Neural cell (in vitro differentiated cells): ENCODE measurements around the gene CD48. TPM values are rescaled to one million over a fixed set of nuclear protein-coding genes. Genes with fewer than 3 reads are reported as not detected.

Experiments used
- H2AFZ ChIP-seq: fragments of 200-600, 300-800 bp; sonication (generic), shearing (Covaris generic); 2 replicates; pipeline ENCODE4 v1.6.0; 2014; ENCODE audit warnings: low read depth, mild to moderate bottlenecking, antibody characterized with exemption, low read length, moderate library complexity
- H3F3A ChIP-seq: fragments of 200-600 bp; shearing (Covaris generic); 2 replicates; pipeline ENCODE4 v1.6.1; 2016; ENCODE audit warnings: mild to moderate bottlenecking, moderate library complexity, mixed read lengths, antibody characterized with exemption, low read length; ENCODE audit not compliant: insufficient read depth, poor library complexity, severe bottlenecking
- H3K27ac ChIP-seq: fragments of 200-600, 300-800 bp; sonication (generic), shearing (Covaris generic); 2 replicates; pipeline ENCODE4 v1.5.1; 2014; ENCODE audit warnings: mild to moderate bottlenecking, low read length, moderate library complexity
- H3K27me3 ChIP-seq: fragments of 300-800, 200-600 bp; sonication (generic), shearing (Covaris generic); 2 replicates; pipeline ENCODE4 v1.6.0; 2014; ENCODE audit warnings: mild to moderate bottlenecking, low read depth, low read length, moderate library complexity; ENCODE audit not compliant: insufficient read depth
- H3K36me3 ChIP-seq: fragments of 300-800, 200-600 bp; sonication (generic), shearing (Covaris generic); 2 replicates; pipeline ENCODE4 v1.5.1; 2014; ENCODE audit warnings: mild to moderate bottlenecking, antibody characterized with exemption, low read length, moderate library complexity; ENCODE audit not compliant: insufficient read depth
- H3K4me2 ChIP-seq: fragments of 300-800, 200-600 bp; sonication (generic), shearing (Covaris generic); 2 replicates; pipeline ENCODE4 v1.6.0; 2014; ENCODE audit warnings: mild to moderate bottlenecking, low read length
- H3K4me3 ChIP-seq: fragments of 300-800, 200-600 bp; sonication (generic), shearing (Covaris generic); 2 replicates; pipeline ENCODE4 v1.5.1; 2014; ENCODE audit warnings: mild to moderate bottlenecking, low read length, moderate library complexity
- H3K79me2 ChIP-seq: fragments of 200-600 bp; shearing (Covaris generic); replicated peaks from 2 replicates; pipeline ENCODE4 v1.6.0; 2014; ENCODE audit warnings: mild to moderate bottlenecking, low read length, moderate library complexity; ENCODE audit not compliant: insufficient read depth
- H3K9ac ChIP-seq: fragments of 300-800, 200-600 bp; sonication (generic), shearing (Covaris generic); 2 replicates; pipeline ENCODE4 v1.6.1; 2016; ENCODE audit warnings: mild to moderate bottlenecking, low read length, mixed read lengths
- H3K9me2 ChIP-seq: fragments of 200-600 bp; shearing (Covaris generic); 2 replicates; pipeline ENCODE4 v1.6.1; 2016; ENCODE audit warnings: mild to moderate bottlenecking, low read length, mixed read lengths; ENCODE audit not compliant: insufficient read depth
- H3K9me3 ChIP-seq: fragments of 200-600, 300-800 bp; sonication (generic), shearing (Covaris generic); 2 replicates; pipeline ENCODE4 v1.6.1; 2016; ENCODE audit warnings: mild to moderate bottlenecking, mixed run types, low read length, moderate library complexity, mixed read lengths
- H4K20me1 ChIP-seq: fragments of 200-600 bp; shearing (Covaris generic); 2 replicates; pipeline ENCODE4 v1.6.1; 2016; ENCODE audit warnings: mild to moderate bottlenecking, mixed run types; ENCODE audit not compliant: insufficient read depth
- EP300 ChIP-seq: fragments of 450-650 bp; conservative IDR thresholded peaks from 2 replicates; pipeline ENCODE4 v1.6.1; 2014; ENCODE audit warnings: antibody characterized with exemption, mild to moderate bottlenecking, moderate library complexity; ENCODE audit not compliant: poor library complexity, severe bottlenecking
- EZH2 ChIP-seq: fragments of 200-600, 300-800 bp; shearing (Covaris generic), sonication (generic); IDR thresholded peaks from 2 replicates; pipeline ENCODE4 v1.6.1; 2014; ENCODE audit warnings: antibody characterized with exemption, low read length, borderline replicate concordance, mild to moderate bottlenecking; ENCODE audit not compliant: insufficient read depth, poor library complexity, severe bottlenecking
- MXI1 ChIP-seq: fragments of 450-650 bp; conservative IDR thresholded peaks from 2 replicates; pipeline ENCODE4 v1.6.1; 2014; ENCODE audit warnings: antibody characterized with exemption, mild to moderate bottlenecking; ENCODE audit not compliant: poor library complexity, severe bottlenecking
- POLR2AphosphoS5 ChIP-seq: IDR thresholded peaks from 2 replicates; pipeline ENCODE4 v1.6.1; 2012
- RAD21 ChIP-seq: fragments of 450-650 bp; conservative IDR thresholded peaks from 2 replicates; pipeline ENCODE4 v1.6.1; 2014; ENCODE audit warnings: antibody characterized with exemption, mild to moderate bottlenecking, moderate library complexity
- SMC3 ChIP-seq: fragments of 450-650 bp; conservative IDR thresholded peaks from 2 replicates; pipeline ENCODE4 v1.6.1; 2014; ENCODE audit warnings: antibody characterized with exemption, mild to moderate bottlenecking, moderate library complexity; ENCODE audit not compliant: poor library complexity
- TAF1 ChIP-seq: IDR thresholded peaks from 2 replicates; pipeline ENCODE4 v1.6.1; 2012; ENCODE audit warnings: low read depth
- polyA plus RNA-seq: library from polyadenylated mRNA; depleted of rRNA; stranded (reverse); fragments of >200 nt; gene quantifications from 2 replicates; pipeline ENCODE4 v1.2.3, GENCODE V29; 2014
- TF ChIP-seq, protein P1 (sequence below): fragments of 450-650 bp; IDR thresholded peaks from 2 replicates; pipeline ENCODE4 v1.5.1; 2014; ENCODE audit warnings: antibody characterized with exemption, mild to moderate bottlenecking, moderate library complexity; ENCODE audit not compliant: poor library complexity, severe bottlenecking
- TF ChIP-seq, protein P2 (sequence below): IDR thresholded peaks from 2 replicates; pipeline ENCODE4 v1.6.1; 2012; ENCODE audit warnings: borderline replicate concordance

CD48 gene
- polyA plus RNA-seq, 1 donor from 2014 or later, result not detected

DNA sequence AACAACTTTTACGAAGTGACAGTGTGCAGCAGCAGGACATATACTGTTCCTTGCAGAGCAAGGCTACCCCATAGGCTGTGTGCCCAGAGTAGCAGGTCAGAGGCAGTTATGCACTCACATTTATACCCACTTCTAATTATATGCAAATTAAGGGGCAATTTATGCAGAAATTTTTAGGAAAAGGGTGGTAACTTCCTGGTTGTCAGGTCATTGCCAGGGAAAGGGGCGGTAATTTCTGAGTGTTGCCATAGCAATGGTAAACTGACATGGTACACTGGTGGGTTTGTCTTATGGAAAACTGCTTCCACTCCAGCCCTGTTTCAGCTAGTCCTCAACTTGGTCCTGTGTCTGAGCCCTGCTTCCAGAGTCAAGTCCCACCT lies 52.8 kb downstream of the CD48 start:
- no peak overlapping the region for H3K9ac ChIP-seq
- TF ChIP-seq POLR2AphosphoS5 (no peak), EZH2 (no peak), SMC3 (no peak), MXI1 (no peak), EP300 (no peak), RAD21 (no peak), TAF1 (no peak)
- TF ChIP-seq, protein P1, sequence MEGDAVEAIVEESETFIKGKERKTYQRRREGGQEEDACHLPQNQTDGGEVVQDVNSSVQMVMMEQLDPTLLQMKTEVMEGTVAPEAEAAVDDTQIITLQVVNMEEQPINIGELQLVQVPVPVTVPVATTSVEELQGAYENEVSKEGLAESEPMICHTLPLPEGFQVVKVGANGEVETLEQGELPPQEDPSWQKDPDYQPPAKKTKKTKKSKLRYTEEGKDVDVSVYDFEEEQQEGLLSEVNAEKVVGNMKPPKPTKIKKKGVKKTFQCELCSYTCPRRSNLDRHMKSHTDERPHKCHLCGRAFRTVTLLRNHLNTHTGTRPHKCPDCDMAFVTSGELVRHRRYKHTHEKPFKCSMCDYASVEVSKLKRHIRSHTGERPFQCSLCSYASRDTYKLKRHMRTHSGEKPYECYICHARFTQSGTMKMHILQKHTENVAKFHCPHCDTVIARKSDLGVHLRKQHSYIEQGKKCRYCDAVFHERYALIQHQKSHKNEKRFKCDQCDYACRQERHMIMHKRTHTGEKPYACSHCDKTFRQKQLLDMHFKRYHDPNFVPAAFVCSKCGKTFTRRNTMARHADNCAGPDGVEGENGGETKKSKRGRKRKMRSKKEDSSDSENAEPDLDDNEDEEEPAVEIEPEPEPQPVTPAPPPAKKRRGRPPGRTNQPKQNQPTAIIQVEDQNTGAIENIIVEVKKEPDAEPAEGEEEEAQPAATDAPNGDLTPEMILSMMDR, result no peak
- TF ChIP-seq, protein P2, sequence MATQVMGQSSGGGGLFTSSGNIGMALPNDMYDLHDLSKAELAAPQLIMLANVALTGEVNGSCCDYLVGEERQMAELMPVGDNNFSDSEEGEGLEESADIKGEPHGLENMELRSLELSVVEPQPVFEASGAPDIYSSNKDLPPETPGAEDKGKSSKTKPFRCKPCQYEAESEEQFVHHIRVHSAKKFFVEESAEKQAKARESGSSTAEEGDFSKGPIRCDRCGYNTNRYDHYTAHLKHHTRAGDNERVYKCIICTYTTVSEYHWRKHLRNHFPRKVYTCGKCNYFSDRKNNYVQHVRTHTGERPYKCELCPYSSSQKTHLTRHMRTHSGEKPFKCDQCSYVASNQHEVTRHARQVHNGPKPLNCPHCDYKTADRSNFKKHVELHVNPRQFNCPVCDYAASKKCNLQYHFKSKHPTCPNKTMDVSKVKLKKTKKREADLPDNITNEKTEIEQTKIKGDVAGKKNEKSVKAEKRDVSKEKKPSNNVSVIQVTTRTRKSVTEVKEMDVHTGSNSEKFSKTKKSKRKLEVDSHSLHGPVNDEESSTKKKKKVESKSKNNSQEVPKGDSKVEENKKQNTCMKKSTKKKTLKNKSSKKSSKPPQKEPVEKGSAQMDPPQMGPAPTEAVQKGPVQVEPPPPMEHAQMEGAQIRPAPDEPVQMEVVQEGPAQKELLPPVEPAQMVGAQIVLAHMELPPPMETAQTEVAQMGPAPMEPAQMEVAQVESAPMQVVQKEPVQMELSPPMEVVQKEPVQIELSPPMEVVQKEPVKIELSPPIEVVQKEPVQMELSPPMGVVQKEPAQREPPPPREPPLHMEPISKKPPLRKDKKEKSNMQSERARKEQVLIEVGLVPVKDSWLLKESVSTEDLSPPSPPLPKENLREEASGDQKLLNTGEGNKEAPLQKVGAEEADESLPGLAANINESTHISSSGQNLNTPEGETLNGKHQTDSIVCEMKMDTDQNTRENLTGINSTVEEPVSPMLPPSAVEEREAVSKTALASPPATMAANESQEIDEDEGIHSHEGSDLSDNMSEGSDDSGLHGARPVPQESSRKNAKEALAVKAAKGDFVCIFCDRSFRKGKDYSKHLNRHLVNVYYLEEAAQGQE, result no peak

DNA sequence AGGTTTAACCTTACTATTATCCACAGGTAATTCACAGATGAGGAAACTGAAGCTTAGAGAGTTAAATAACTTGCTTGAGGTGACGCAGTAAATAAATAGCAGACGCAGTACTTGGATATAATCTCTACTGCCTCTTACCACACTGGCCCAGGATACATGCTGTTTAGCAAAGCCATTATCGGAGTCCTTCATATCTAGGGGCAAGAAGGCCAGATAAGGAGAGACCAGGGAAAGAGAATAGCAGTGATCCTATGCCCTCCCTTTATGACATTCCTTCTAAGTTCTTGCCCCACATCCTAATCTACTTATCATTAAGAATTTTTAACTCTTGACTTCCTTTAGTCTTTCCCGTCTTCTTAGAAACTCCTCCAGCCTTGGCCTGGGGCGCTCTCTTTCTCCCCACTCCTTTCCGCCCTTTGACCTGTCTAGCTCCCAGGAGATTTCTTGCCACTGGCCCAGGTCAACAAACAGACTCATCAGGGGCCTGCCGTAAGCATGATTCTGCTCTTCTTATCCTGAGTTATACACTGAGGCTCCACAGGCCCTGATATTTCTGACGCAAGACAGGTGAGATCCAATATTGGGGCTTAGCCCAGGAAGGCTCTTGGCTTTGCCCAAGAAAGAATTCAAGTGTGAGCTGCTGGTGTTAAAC lies 53.3 kb downstream of the CD48 start:
- H3K4me2 ChIP-seq, result no peak overlapping the region
- H3K27ac ChIP-seq, result no peak overlapping the region

More for the DNA sequence above, 52.8 kb downstream of the CD48 start:
- Histone ChIP-seq H3K9me3 (no peaks in the 10 kb centered on the region), H3K4me2 (no peak overlapping the region), H3F3A (no peaks in the 10 kb centered on the region), H3K27ac (no peak overlapping the region), H3K4me3 (no peak overlapping the region), H3K36me3 (no peaks in the 10 kb centered on the region), H3K79me2 (no peaks in the 10 kb centered on the region), H2AFZ (no peak overlapping the region), H3K27me3 (no peaks in the 10 kb centered on the region), H4K20me1 (no peaks in the 10 kb centered on the region), H3K9me2 (no peaks in the 10 kb centered on the region)

More for the DNA sequence above, 53.3 kb downstream of the CD48 start:
- no peaks in the 10 kb centered on the region for H4K20me1 ChIP-seq
- H3K9ac ChIP-seq, result no peak overlapping the region
- no peaks in the 10 kb centered on the region for H3K9me3 ChIP-seq
- H2AFZ ChIP-seq, result no peak overlapping the region
- H3K79me2 ChIP-seq, result no peaks in the 10 kb centered on the region
- no peaks in the 10 kb centered on the region for H3K36me3 ChIP-seq
- H3K4me3 ChIP-seq, result no peak overlapping the region
- TF ChIP-seq, protein P2, result no peak
- TF ChIP-seq EP300 (no peak), POLR2AphosphoS5 (no peak), MXI1 (no peak), RAD21 (no peak), SMC3 (no peak), EZH2 (no peak), TAF1 (no peak)
- TF ChIP-seq, protein P1, result no peak
- no peaks in the 10 kb centered on the region for H3K27me3 ChIP-seq
- H3K9me2 ChIP-seq, result no peaks in the 10 kb centered on the region
- no peaks in the 10 kb centered on the region for H3F3A ChIP-seq
